ENCODE results near the gene OR52E2. TPM values are rescaled to one million over a fixed set of nuclear protein-coding genes. Genes with fewer than 3 reads are reported as not detected.

The OR52E2 gene
- total RNA-seq, 2 experiments from 2014 or later = not detected

- Histone ChIP-seq H3K9me2 (ENCODE audit: insufficient read depth, low read length) (no peaks in the 10 kb centered on the region), H3K4me2 (ENCODE audit: low read length) (no peak overlapping the region), H2AFZ (ENCODE audit: low read length) (no peak overlapping the region), H3K9me3 (ENCODE audit: low read length) (no peaks in the 10 kb centered on the region), H3K4me1 (ENCODE audit: insufficient read depth, low read length, poor library complexity, severe bottlenecking) (no peaks in the 10 kb centered on the region), H4K20me1 (ENCODE audit: insufficient read depth, low read length) (no peaks in the 10 kb centered on the region), H3K36me3 (ENCODE audit: insufficient read depth, low read length) (no peaks in the 10 kb centered on the region), H3K4me3 (ENCODE audit: low read depth, low read length, poor library complexity, severe bottlenecking) (no peak overlapping the region), H3K27ac (ENCODE audit: low read depth, low read length, poor library complexity, severe bottlenecking) (no peak overlapping the region), H3K79me2 (ENCODE audit: insufficient read depth, low read depth, low read length) (no peaks in the 10 kb centered on the region)
- no peak for DNase-seq (ENCODE audit: low spot score)
- POLR2A ChIA-PET = no interaction called here
- intact Hi-C loops (cut with micrococcal nuclease; ENCODE audit: unreplicated experiment) = no loop called here
- CTCF ChIA-PET (ENCODE audit: unreplicated experiment) = no interaction called here
- no TSS peak for BruUV-seq (replicated peaks)
- TF ChIP-seq EZH2phosphoT487 (IDR thresholded peaks at IDR 0.05; ENCODE audit: borderline replicate concordance, low read depth, low read length) (no peak), CTCF (conservative IDR thresholded peaks at IDR 0.05; ENCODE audit: low read length) (no peak)
Measured at GRCh38 chr11:5081405-5081804, 22.0 kb upstream of the OR52E2 start.

- H3K4me2 ChIP-seq (ENCODE audit: low read length) = no peak overlapping the region
- no peaks in the 10 kb centered on the region for H3K9me2 ChIP-seq (ENCODE audit: insufficient read depth, low read length)
- H4K20me1 ChIP-seq (ENCODE audit: insufficient read depth, low read length) = no peaks in the 10 kb centered on the region
- TF ChIP-seq EZH2phosphoT487 (IDR thresholded peaks at IDR 0.05; ENCODE audit: borderline replicate concordance, low read depth, low read length) (no peak), CTCF (conservative IDR thresholded peaks at IDR 0.05; ENCODE audit: low read length) (no peak)
- H3K4me3 ChIP-seq (ENCODE audit: low read depth, low read length, poor library complexity, severe bottlenecking) = no peak overlapping the region
- no peak for DNase-seq (ENCODE audit: low spot score)
- no peaks in the 10 kb centered on the region for H3K9me3 ChIP-seq (ENCODE audit: low read length)
- no TSS peak for BruUV-seq (replicated peaks)
- H2AFZ ChIP-seq (ENCODE audit: low read length) = no peak overlapping the region
- ChIA-PET POLR2A (interaction anchor here (0.5 kb wide), 1 partner anchor 12 kb away, joined by 3 read pairs; no protein-coding TSS in a partner anchor), CTCF (ENCODE audit: unreplicated experiment) (no interaction called here)
- H3K36me3 ChIP-seq (ENCODE audit: insufficient read depth, low read length) = no peaks in the 10 kb centered on the region
- H3K79me2 ChIP-seq (ENCODE audit: insufficient read depth, low read depth, low read length) = no peaks in the 10 kb centered on the region
- intact Hi-C loops (cut with micrococcal nuclease; ENCODE audit: unreplicated experiment) = no loop called here
- H3K27ac ChIP-seq (ENCODE audit: low read depth, low read length, poor library complexity, severe bottlenecking) = no peak overlapping the region
- no peaks in the 10 kb centered on the region for H3K4me1 ChIP-seq (ENCODE audit: insufficient read depth, low read length, poor library complexity, severe bottlenecking)
Measured at GRCh38 chr11:5071799-5072198, 12.4 kb upstream of the OR52E2 start.

- no peaks in the 10 kb centered on the region for H3K79me2 ChIP-seq (ENCODE audit: insufficient read depth, low read depth, low read length)
- no peak within 1 kb of the TSS for H3K27ac ChIP-seq (ENCODE audit: low read depth, low read length, poor library complexity, severe bottlenecking)
- POLR2A ChIA-PET = no interaction called here
- BruUV-seq (replicated peaks) = no TSS peak
- H2AFZ ChIP-seq (ENCODE audit: low read length) = no peak within 1 kb of the TSS
- no peaks in the 10 kb centered on the region for H3K4me1 ChIP-seq (ENCODE audit: insufficient read depth, low read length, poor library complexity, severe bottlenecking)
- no peaks in the 10 kb centered on the region for H4K20me1 ChIP-seq (ENCODE audit: insufficient read depth, low read length)
- no peaks in the 10 kb centered on the region for H3K9me3 ChIP-seq (ENCODE audit: low read length)
- intact Hi-C loops (cut with micrococcal nuclease; ENCODE audit: unreplicated experiment) = no loop called here
- no peak within 1 kb of the TSS for H3K4me3 ChIP-seq (ENCODE audit: low read depth, low read length, poor library complexity, severe bottlenecking)
- no peaks in the 10 kb centered on the region for H3K9me2 ChIP-seq (ENCODE audit: insufficient read depth, low read length)
- H3K36me3 ChIP-seq (ENCODE audit: insufficient read depth, low read length) = no peaks in the 10 kb centered on the region
- no peak for DNase-seq (ENCODE audit: low spot score)
- TF ChIP-seq EZH2phosphoT487 (IDR thresholded peaks at IDR 0.05; ENCODE audit: borderline replicate concordance, low read depth, low read length) = no peak
- TF ChIP-seq CTCF (conservative IDR thresholded peaks at IDR 0.05; ENCODE audit: low read length) = no peak
- H3K4me2 ChIP-seq (ENCODE audit: low read length) = no peak within 1 kb of the TSS
- CTCF ChIA-PET (ENCODE audit: unreplicated experiment) = no interaction called here
Measured at GRCh38 chr11:5069272-5069671, 9.8 kb upstream of the OR52E2 start, which contains the start of gene OR52E1. OR52E1 (plus strand) TSS chr11:5069572.
